GM18909 (cell line): ENCODE data around the gene PHKG2.
A peak's percentile ranks its signal among the peaks of the same experiment; 100 is the strongest.

ENCODE experiments used
- ATAC-seq: cut with Tn5 transposase; IDR thresholded peaks from one replicate; pipeline ENCODE4 v1.9.1; 2021; ENCODE audit warnings: mild to moderate bottlenecking; ENCODE audit not compliant: unreplicated experiment, poor library complexity

PHKG2 gene

DNA sequence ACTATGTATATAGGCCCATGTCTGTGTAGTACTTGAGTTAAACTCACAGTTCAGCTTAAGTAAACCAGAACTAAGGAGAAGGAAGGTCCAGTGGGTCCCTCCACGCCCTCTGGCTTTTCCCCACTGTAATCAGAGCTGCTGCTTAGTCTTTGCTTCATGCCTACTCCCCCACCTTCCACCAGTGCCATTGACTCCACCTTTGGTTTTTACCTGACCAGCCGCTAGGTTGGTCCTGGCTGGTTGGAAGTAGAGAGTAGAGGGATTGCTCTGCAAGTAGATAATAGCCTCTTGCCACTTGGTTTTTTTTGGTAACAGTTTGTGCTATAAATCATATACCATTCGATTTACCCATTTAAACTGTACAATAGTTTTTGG, 22.8 kb upstream of the PHKG2 start:
- no peak for ATAC-seq

DNA sequence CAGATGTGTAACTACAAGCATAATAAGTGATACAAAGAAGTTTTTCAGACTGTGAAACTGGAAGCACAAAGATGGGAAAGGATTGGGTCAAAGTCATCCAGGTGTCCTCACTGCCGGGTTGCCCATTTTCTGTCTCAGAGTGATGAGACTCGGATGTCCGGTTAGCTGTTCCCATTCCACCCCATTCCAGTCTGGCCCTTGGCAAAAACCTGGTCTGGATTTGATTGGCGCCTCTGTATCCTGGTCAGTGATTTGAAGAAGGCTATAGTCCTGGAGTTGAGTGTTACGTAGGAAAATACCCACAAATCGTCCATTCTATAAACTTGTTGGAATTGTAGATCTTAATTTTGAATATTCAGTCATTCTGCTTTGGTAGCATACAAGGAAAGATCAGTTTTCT, 19.9 kb upstream of the PHKG2 start:
- no peak for ATAC-seq

DNA sequence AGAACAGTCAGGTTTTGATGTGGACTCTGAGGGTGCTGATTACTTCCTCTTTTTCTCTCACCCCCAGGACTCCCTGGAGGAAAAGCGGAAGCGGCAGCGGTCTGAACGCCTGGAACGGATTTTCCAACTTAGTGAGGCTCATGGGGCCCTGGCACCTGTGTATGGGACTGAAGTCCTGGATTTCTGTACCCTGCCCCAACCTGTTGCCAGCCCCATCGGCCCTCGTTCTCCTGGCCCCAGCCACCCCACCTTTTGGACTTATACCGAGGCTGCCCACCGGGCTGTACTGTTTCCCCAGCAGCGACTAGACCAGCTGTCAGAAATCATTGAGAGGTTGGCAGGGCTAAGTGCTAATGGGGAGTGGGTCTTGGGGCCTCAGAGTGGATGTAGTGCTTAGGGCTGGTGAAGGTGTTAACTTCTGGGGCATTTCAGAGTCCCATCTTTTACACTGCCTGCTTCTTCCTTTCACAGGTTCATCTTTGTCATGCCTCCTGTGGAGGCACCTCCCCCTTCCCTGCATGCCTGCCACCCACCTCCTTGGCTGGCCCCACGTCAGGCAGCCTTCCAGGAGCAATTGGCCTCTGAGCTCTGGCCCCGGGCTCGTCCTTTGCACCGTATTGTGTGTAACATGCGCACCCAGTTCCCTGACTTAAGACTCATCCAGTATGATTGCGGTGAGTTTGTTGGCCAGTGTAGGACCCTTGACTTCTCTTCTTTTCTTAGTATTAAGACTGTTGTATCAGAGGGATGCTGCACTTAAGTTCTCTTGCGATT, 19.1 kb upstream of the PHKG2 start:
- no peak for ATAC-seq

DNA sequence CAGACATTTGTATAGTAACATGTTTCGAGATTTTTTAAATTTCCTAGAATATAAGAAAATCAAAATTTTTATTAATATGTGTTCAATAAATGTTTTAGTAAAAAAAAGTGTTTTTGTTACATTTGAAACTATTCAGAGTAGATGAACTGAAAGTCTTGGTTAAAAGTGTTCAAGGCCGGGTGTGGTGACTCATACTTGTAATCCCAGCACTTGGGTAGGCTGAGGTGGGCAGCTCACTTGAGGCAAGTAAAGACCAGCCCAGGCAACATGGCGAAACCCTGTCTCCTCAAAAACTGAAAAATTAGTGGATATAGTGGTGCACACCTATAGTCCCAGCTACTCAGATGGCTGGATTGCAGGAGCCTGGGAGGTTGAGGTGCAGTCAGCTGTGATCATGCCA, 16.8 kb upstream of the PHKG2 start:
- no peak for ATAC-seq

DNA sequence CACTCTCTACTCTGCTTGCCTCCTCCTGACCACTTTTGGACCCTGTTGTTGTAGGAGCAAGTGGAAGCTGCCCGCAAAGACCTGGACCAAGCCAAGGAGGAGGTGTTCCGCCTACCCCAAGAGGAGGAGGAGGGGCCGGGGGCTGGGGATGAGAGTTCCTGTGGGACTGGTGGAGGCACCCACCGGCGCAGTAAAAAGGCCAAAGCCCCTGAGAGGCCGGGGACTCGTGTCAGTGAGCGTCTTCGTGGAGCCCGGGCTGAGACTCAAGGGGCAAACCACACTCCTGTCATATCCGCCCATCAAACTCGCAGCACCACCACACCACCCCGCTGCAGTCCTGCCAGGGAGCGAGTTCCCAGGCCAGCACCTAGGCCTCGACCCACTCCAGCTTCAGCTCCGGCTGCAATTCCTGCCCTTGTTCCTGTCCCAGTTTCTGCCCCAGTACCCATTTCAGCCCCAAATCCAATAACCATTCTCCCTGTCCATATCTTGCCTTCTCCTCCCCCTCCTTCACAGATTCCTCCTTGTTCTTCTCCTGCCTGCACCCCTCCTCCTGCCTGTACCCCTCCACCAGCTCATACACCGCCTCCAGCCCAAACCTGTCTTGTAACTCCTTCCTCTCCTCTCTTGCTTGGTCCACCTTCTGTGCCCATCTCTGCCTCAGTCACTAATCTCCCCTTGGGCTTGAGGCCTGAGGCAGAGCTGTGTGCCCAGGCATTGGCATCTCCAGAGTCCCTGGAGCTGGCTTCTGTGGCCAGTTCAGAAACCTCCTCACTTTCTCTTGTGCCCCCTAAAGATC, 11.0 kb upstream of the PHKG2 start:
- ATAC-seq = no peak

DNA sequence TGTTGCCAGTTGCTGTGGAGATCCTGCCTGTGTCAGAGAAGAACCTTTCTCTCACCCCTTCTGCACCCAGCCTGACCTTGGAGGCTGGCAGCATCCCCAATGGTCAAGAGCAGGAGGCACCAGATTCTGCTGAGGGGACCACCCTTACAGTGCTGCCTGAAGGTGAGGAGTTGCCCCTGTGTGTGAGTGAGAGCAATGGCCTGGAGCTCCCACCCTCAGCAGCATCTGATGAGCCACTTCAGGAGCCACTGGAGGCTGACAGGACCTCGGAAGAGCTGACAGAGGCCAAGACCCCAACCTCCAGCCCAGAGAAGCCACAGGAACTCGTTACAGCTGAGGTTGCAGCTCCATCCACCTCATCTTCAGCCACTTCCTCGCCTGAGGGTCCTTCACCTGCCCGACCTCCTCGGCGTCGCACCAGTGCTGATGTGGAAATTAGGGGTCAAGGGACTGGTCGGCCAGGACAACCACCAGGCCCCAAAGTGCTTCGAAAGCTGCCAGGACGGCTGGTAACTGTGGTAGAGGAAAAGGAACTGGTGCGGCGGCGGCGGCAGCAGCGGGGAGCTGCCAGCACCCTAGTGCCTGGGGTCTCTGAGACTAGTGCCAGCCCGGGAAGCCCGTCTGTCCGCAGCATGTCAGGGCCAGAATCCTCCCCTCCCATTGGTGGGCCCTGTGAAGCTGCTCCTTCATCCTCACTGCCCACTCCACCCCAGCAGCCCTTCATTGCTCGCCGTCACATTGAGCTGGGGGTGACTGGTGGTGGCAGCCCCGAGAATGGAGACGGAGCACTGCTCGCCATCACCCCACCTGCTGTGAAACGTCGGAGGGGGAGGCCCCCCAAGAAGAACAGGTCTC, 10.2 kb upstream of the PHKG2 start:
- no peak for ATAC-seq

DNA sequence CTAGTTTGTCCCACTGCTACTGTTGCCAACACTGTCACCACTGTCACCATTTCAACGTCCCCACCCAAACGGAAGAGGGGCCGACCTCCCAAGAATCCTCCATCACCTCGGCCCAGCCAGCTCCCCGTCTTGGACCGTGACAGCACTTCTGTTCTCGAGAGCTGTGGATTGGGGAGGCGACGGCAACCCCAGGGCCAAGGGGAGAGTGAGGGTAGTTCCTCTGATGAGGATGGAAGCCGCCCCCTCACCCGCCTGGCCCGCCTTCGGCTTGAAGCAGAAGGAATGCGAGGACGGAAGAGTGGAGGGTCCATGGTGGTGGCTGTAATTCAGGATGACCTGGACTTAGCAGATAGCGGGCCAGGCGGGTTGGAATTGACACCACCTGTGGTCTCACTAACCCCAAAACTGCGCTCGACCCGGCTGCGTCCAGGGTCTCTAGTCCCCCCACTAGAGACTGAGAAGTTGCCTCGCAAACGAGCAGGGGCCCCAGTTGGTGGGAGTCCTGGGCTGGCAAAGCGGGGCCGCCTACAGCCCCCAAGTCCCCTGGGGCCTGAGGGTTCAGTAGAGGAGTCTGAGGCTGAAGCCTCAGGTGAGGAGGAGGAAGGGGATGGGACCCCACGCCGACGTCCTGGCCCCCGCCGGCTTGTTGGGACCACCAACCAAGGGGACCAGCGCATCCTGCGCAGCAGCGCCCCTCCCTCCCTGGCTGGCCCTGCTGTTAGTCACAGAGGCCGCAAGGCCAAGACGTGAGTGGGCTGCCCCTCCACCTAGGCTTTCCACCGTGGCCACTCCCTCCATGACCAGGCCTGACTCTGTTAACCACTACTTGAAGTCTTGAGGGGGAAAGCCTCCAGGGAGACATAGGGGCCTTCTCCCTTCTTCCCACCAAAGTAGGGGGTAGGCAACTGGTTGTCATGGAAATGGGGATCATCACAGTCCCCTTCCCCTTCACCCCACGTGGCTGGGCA, 9.0 kb upstream of the PHKG2 start:
- ATAC-seq = no peak

DNA sequence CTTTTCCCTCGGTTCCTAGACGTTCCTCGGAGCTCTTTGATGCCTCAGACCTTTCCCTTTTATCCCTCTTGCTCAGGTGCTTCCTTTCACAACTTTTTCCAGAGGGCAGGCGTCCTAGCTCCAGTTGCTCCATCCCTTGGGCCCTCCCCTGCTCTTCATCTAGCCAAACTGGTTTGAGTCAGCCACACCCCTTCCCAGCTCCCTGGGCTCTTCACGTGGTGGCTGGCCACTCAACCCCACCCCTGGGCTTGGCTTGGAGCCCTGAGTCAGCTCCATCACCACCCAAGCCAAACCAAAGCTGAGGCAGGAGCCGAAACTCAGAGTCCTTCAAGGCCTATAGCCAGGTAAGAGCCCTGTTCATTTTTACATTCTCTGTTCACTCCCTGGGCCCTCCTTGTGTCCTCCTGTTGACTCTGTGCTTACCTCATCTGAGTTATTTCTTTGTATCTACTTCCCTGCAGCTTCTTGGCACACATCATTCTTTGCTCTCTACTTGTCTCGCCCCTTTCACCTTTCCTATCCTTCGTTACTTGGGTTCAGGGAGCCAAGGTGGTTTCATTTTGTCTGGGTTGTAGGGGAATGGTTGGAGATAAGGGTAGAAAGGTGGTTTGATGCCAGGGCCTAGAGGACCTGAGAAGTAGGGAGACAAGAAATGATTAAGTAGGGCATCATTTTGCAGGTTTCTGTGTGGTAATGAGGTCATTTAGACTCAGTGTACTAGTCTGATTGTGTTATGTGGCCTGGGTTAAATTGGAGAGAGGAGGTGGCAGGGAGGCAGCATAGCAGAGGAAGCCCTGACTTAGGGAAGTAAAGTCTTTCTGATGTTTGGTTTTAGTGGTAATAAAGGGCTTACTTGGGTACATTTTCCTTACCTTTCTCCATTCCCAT, 7.6 kb upstream of the PHKG2 start:
- ATAC-seq = no peak

DNA sequence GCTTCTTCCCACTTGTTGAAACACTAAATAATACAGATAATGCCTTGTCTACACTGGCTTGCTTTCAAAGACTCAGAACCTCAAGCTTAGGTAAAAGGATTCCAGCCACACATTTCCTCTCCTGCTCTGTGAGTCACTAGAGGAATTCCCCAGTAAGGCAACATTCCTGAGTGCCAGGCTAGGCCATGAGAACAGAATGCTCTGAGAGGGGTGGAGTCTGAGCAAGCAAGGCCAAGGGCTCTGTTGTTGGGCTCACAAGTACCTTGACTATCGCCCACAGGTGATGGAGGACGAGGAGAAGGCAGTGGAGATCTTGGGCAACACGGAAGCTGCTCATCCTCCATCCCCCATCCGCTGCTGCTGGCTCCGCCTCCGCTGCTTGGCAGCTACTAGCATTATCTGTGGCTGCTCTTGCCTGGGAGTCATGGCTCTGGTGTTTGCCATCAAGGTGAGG, 6.7 kb upstream of the PHKG2 start:
- ATAC-seq = no peak

DNA sequence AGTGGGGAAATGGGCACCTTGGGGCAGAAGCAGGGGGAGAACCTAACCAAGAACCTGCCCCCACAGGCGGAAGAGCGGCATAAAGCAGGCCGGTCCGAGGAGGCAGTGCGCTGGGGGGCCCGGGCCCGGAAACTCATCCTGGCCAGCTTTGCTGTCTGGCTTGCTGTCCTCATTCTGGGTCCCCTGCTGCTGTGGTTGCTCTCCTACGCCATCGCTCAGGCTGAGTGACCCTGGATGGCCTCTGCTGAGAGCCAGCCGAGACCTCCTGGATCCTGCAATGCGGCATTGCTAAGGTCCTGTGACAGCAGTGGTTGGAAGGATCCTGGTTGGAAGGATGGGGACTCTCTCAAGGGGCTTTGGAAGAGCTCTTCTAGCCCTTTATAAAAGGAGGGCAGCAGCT, 4.5 kb upstream of the PHKG2 start:
- no peak for ATAC-seq

DNA sequence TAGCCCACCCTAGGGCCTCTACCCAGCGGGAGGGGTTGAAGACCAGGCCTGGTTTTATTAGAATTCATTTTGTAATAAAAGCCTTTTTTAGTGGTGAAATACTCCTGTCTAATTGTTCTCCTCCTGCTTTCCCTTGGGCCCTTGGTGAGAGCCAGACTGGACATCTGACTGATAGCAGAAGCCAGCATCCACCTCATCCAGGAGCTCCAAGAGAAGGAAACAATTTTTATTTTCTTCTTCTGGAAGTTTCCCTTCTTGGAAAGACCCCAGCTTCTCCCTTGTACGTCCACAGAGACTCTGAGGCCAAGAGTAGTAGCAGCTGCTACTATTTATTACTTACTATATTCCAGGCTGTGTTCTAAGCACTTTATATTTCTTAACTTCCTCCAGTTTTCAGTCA, 4.0 kb upstream of the PHKG2 start:
- ATAC-seq = no peak

DNA sequence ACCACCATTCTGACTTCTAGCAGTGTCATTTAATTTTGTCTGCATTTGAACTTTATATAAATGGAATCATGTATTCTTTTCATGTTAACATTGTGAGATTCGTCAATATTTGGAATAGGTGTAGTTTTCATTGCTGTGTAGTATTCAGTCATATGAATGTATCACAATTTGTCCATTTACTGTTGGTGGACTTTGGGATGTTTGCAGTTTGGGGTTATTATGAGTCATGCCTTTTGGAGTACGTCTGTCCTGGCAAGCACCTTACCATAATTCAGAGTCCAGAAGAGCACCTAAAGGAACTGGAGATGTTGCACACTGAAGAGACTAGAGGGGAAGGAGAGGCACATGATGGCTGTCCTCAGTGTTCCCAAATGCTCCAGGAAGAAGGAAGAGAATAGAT, 3.1 kb upstream of the PHKG2 start:
- ATAC-seq = no peak

DNA sequence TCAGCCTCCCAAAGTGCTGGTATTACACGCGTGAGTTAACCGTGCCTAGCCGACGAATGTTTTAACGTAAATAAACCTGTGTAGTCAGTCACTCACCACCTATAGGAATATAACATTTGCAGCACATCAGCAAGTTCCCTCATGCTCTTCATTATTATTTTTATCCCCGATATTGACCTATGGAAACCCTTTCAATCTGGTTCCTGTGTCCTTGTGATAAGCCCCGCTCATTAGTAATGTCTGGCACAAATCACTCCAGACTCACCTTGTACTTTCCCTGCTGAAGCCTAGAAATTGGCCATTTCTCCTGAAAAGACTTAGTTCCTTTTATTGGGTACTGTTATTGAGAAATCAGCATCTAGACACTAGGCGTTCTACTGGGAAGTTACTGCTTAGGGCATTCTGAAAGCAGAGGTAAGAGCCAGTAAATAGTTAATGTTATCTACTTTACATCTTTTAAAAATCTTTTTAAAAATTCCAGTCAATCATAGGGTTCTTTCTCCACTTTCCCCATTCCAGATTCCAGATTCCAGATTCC, 1.5 kb upstream of the PHKG2 start:
- no peak for ATAC-seq

DNA sequence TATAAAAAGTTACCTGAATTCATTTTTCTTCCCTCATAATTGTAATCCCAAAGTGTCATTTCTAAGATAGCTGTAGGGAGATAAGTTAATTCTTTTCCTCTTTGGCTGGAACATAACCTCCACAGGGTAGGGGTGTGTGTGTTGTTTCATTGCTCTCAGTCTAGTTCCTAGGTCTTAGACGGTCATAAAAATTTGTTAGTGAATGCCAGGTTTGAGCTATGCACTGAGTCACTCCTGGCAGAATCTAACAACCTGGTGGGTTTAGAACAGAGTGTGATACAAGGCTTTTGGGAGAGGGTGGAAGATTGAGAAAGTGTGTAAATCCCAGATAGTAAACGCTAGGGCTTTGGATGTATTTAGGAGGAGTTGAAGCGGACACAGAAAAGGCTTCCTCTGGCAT, 894 bp upstream of the PHKG2 start:
- ATAC-seq = no peak

DNA sequence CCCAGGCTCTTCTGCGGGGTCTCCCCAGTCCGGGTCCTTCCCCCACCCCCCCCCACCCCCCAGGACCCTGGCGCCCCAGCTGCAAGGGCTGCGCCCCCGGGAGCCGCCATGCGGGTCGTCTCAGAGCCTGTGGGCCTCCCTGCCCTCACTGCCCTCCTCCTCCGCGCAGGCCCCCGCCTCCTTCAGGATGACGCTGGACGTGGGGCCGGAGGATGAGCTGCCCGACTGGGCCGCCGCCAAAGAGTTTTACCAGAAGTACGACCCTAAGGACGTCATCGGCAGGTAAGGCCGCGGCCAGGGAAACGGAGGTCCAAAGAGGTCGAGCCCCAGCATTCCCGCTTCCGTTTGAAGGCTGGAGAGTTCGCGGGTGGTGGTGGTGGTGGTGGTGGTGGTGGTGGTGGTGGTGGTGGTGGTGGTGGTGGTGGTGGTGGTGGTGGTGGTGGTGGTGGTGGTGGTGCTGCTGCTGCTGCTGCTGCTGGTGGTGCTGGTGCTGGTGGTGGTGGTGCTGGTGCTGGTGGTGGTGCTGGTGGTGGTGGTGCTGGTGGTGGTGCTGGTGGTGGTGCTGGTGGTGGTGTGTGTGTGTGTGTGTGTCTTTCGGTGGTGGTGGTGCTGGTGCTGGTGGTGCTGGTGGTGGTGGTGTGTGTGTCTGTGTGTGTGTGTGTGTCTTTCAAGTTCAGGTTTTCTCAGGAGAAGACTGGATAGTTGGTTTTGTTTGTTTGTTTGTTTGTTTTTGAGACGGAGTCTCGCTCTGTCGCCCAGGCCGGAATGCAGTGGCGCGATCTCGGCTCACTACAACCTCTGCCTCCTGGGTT, 615 bp downstream of the PHKG2 start:
- ATAC-seq = peak; percentile 4

DNA sequence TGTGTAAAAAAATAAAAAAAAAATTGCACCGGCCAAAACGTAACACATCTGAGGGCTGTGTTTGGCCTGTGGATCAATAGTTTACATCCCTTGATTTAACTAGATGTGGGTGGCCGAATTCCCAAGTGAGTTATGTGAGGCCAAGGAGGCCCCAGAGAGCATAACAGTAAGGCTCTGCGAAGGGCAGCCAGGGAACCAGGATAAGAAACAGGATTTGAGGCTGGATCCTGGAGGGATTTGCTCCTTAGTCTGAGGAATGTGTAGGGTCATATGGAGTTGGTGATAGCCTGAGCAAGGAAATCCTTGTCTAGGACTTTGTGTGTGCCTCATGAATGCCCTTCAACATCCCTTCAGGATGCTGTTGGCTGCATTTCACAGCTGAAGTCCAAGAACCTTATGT, 2.0 kb downstream of the PHKG2 start:
- ATAC-seq = no peak

DNA sequence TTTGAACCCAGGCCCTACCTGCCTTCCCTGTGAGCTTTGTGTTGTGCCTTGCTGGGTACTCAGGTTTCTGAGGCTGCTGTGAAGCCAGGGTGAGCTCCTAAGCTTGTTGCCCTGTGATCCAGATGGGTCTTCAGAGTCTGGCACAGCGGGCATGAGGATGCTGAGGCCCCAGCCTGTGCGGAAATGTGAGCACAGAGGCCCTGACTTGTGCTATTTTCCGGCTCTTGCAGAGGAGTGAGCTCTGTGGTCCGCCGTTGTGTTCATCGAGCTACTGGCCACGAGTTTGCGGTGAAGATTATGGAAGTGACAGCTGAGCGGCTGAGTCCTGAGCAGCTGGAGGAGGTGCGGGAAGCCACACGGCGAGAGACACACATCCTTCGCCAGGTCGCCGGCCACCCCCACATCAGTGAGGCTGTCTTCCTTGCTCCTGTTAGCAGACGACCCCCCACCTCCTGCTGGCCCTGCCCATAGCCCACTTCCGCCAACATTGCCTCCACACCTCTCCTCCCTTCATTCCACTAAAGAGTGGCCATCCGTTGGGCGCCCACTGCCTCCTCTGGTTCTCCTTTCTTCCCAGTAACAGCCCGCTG, 2.7 kb downstream of the PHKG2 start:
- ATAC-seq = no peak
